Gastroesophageal sphincter (tissue), 4 donors: Measurements from ENCODE around the gene DHX35. TPM values are rescaled to one million over a fixed set of nuclear protein-coding genes. Genes with fewer than 3 reads are reported as not detected.

Experiments used
- ATAC-seq: fragments of 150-250 bp; one replicate; pipeline ENCODE4 v1.9.1; 2016; ENCODE audit warnings: mild to moderate bottlenecking, moderate library complexity
- H3K27ac ChIP-seq, 4 donors: fragments of 200-600 bp; sonication (generic) in 3 of 4; 1 replicate in 3 of 4; 2 replicates in 1 of 4; pipeline ENCODE4 v1.5.1; 2016 to 2019
- H3K27me3 ChIP-seq: fragments of 200-600 bp; sonication (generic); one replicate; pipeline ENCODE4 v1.5.1; 2019
- H3K36me3 ChIP-seq, 2 donors: fragments of 200-600 bp; sonication (generic); one replicate each; pipeline ENCODE4 v1.5.1; 2019; ENCODE audit warnings: control low read depth in 1 of 2
- H3K4me1 ChIP-seq, 3 donors: fragments of 200-600 bp; sonication (generic); 1 replicate in 2 of 3; 2 replicates in 1 of 3; pipeline ENCODE4 v1.5.1; 2016 to 2019; ENCODE audit warnings: control low read depth in 2 of 3
- H3K4me3 ChIP-seq, 2 donors: fragments of 200-600 bp; sonication (generic); one replicate each; pipeline ENCODE4 v1.5.1; 2019; ENCODE audit warnings: mild to moderate bottlenecking in 1 of 2, moderate library complexity in 1 of 2
- H3K9me3 ChIP-seq, 3 donors: fragments of 200-600 bp; sonication (generic); one replicate each; pipeline ENCODE4 v1.5.1; 2017 to 2019; ENCODE audit warnings: control low read depth in 2 of 3
- EP300 ChIP-seq: sonication (generic); formaldehyde crosslinking; IDR thresholded peaks from one replicate; pipeline ENCODE4 v1.6.1; 2017; ENCODE audit warnings: antibody characterized with exemption, mild to moderate bottlenecking
- POLR2A ChIP-seq, 2 donors: fragments of 450-650 bp; IDR thresholded peaks; one replicate each; pipeline ENCODE4 v1.6.1; 2017; ENCODE audit warnings: antibody characterized with exemption in 2 of 2, mild to moderate bottlenecking in 2 of 2, moderate library complexity in 1 of 2
- POLR2AphosphoS5 ChIP-seq: sonication (generic); formaldehyde crosslinking; IDR thresholded peaks from one replicate; pipeline ENCODE4 v1.6.1; 2017; ENCODE audit warnings: antibody characterized with exemption
- WGBS, 2 donors: methylation state at CpG; one replicate each; pipeline ENCODE4 v1.1.5; 2018; ENCODE audit warnings: low coverage in 1 of 2; 5-methylcytosine and 5-hydroxymethylcytosine counted together
- total RNA-seq, 4 donors: library from RNA; depleted of rRNA; stranded (reverse); fragments of >200 nt; gene quantifications; one replicate each; pipeline ENCODE4 v1.1.0, GENCODE V29; 2016
- TF ChIP-seq, protein P1 (sequence below), 4 experiments: fragments of 200-600 bp in 2 of 4; fragments of 450-650 bp in 2 of 4; sonication (generic) in 1 of 4; IDR thresholded peaks; one replicate each; pipeline ENCODE4 v1.5.1; 2017 to 2019; ENCODE audit warnings: antibody characterized with exemption in 4 of 4, mild to moderate bottlenecking in 2 of 4, moderate library complexity in 2 of 4

The DHX35 gene
- total RNA-seq, 4 donors from 2014 or later: 23.0 to 34.1 (median 25.6) TPM

DNA sequence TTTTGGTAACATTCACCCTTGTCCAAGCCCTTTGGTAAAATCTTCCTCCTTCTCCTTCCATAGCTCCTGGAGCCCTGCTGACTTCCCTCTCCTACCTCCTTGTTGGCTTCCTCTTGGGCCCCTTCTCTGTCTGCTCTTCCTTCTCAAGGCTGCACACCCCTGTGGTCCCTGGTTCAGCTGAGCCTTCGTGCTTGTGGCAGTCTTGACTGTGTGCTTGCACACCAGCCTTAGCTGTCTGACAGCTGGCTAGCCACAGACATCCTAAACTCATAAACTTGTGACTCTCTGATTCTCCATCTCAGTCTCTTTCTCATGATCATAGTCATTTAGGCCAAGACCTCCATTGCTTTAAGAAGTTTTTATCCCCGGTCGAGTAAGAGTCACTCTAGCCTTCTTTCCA lies 37.1 kb downstream of the DHX35 start:
- no peak overlapping the region for H3K27ac ChIP-seq
- peaks cover 3 to 97% of the 10 kb centered on the region in 2 donors for H3K36me3 ChIP-seq
- 90 to 94% methylated on average over 3 of the region's 3 CpGs for WGBS, 2 donors
- H3K4me3 ChIP-seq: no peak overlapping the region
- no peaks in the 10 kb centered on the region for H3K9me3 ChIP-seq
- peaks cover 0 to 2% (median 0%) of the 10 kb centered on the region in 3 donors for H3K4me1 ChIP-seq
- TF ChIP-seq POLR2A (IDR thresholded peaks at IDR 0.05): no peak
- TF ChIP-seq POLR2AphosphoS5: no peak
- TF ChIP-seq, protein P1, sequence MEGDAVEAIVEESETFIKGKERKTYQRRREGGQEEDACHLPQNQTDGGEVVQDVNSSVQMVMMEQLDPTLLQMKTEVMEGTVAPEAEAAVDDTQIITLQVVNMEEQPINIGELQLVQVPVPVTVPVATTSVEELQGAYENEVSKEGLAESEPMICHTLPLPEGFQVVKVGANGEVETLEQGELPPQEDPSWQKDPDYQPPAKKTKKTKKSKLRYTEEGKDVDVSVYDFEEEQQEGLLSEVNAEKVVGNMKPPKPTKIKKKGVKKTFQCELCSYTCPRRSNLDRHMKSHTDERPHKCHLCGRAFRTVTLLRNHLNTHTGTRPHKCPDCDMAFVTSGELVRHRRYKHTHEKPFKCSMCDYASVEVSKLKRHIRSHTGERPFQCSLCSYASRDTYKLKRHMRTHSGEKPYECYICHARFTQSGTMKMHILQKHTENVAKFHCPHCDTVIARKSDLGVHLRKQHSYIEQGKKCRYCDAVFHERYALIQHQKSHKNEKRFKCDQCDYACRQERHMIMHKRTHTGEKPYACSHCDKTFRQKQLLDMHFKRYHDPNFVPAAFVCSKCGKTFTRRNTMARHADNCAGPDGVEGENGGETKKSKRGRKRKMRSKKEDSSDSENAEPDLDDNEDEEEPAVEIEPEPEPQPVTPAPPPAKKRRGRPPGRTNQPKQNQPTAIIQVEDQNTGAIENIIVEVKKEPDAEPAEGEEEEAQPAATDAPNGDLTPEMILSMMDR (IDR thresholded peaks at IDR 0.05): no peak
- no peak for TF ChIP-seq EP300
- ATAC-seq: no peak
- H3K27me3 ChIP-seq: no peaks in the 10 kb centered on the region

DNA sequence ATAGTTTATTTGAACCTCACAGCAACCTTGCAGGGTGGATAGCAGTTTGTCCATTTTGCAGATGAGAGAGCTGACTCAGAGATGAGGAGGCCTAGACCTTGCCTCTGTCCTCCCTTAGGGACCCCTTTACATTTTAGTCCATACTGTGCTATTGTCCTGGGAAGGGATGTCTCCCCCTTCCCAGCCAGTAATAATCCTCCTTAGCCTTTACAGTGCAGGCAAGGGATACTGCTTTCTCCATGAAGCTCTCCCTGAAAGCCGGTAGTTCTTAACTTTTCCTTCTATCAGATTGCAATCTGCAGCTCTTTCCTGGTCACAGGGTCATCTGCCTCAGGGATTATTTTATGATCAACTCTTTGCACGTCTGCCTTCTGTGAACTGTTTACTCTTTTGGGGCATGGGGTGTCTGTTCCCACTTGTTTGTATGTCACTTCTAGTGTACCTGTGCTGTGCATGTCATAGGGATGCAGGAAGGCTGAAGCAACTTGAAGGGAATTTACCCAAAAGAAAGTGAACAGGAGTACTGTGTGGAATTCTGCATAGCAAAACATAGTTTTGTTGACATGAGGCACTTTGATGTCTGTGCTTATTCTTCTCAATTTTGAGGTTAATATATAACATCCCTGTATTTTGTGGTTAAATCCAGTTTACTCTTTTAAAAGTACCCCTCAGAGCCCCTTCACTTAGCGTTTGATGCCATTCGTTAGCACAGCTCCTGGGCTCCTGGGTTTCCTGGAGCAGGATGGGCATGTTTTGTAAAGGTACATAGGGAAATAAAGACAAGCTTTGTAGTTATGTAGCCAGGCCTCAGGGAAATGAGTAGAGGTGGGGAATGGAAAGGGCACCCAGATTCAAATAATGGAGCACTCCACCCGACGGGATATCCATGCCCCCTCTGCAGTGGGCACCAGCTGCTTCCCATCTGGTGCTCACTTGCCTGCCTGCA lies 38.1 kb downstream of the DHX35 start:
- H3K27me3 ChIP-seq: no peaks in the 10 kb centered on the region
- H3K4me1 ChIP-seq: peaks cover 0 to 10% (median 0%) of the 10 kb centered on the region in 3 donors
- H3K36me3 ChIP-seq: peaks cover 3 to 98% of the 10 kb centered on the region in 2 donors
- no peaks in the 10 kb centered on the region for H3K9me3 ChIP-seq
- TF ChIP-seq POLR2AphosphoS5 (no peak), POLR2A (IDR thresholded peaks at IDR 0.05) (no peak), EP300 (no peak)
- TF ChIP-seq, protein P1 (IDR thresholded peaks at IDR 0.05): no peak
- WGBS, 2 donors: 88 to 90% methylated on average over 2 to 6 of the region's 6 CpGs
- no peak overlapping the region for H3K27ac ChIP-seq
- ATAC-seq: no peak
- H3K4me3 ChIP-seq: no peak overlapping the region

DNA sequence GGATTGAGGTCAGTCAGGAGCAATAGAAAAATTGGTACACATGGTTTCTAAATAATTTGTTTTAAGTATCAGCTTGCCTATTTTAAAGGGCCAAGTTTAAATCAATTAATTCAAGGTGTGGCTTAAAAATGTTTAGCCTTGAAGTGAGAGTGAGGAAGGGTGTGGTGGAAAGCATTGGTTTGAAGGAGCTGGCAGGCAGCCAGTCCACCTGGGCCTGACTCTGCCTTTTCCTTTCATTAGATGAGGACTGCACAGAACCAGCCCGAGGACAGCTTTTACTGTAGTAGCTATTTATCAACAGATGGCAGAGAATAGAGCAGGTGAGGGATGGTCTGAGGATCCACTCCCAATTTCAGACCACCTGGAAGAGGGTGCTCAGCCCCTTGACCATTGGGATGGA lies 42.4 kb downstream of the DHX35 start:
- Histone ChIP-seq H3K27me3 (no peaks in the 10 kb centered on the region), H3K4me3 (no peak overlapping the region), H3K27ac (peak overlapping the region in 3 of 4 donors; percentile 11 to 22 (median 16)), H3K9me3 (no peaks in the 10 kb centered on the region), H3K4me1 (peaks cover 0 to 28% (median 0%) of the 10 kb centered on the region in 3 donors), H3K36me3 (peaks cover 3 to 98% of the 10 kb centered on the region in 2 donors)
- ATAC-seq: no peak
- TF ChIP-seq EP300 (no peak), POLR2A (IDR thresholded peaks at IDR 0.05) (no peak), POLR2AphosphoS5 (no peak)
- TF ChIP-seq, protein P1 (IDR thresholded peaks at IDR 0.05): no peak
- WGBS, 2 donors: 9 to 40% methylated on average over 1 of the region's 1 CpG

DNA sequence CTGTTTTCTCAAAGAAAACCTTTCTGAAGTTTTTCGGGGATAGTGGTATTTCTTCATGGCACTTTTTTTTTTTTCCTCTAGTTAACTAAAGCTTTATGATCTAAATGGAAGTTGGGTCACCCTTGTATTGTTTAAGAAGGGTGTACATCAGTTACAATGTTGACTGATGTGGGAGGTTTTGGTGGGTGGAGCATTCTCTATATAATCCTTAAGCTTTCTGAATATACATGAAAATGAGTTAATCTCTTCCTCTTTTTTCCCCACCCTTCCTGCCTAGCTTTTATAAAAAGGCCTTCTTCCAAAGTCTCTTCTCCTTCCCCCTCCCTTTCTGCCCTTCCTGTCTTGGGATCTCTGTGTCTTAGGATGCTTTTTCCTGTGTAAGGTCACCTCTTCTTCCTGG lies 47.2 kb downstream of the DHX35 start:
- Histone ChIP-seq H3K27ac (no peak overlapping the region), H3K4me3 (no peak overlapping the region), H3K27me3 (no peaks in the 10 kb centered on the region), H3K4me1 (peaks cover 0 to 26% (median 0%) of the 10 kb centered on the region in 3 donors), H3K9me3 (no peaks in the 10 kb centered on the region), H3K36me3 (peaks cover 0 to 91% of the 10 kb centered on the region in 2 donors)
- 82 to 83% methylated on average over 1 of the region's 1 CpG for WGBS, 2 donors
- TF ChIP-seq POLR2A (IDR thresholded peaks at IDR 0.05): no peak
- TF ChIP-seq, protein P1 (IDR thresholded peaks at IDR 0.05): no peak
- no peak for ATAC-seq

DNA sequence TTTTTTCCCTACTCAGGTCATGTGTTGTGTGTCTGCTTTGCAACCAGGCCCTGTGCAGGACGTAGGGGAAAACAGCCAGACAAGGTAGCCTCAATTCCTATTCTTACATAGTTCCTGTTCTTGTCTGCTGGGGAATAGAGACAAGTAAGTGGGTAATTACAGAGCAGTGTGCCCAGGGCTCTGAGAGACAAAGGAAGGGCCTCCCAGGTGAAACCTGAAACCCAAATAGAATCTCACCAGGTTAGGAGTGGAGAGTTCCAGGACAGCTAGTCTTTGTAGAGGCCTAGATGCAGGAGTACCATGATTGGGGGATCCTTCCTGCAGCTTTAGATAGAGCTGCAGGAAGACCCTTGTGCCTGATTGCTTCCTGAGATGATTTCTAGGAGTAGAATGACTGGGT lies 48.4 kb downstream of the DHX35 start:
- Histone ChIP-seq H3K4me1 (peaks cover 0 to 18% (median 0%) of the 10 kb centered on the region in 3 donors), H3K27me3 (no peaks in the 10 kb centered on the region), H3K4me3 (no peak overlapping the region), H3K9me3 (no peaks in the 10 kb centered on the region), H3K27ac (no peak overlapping the region), H3K36me3 (peaks cover 0 to 93% of the 10 kb centered on the region in 2 donors)
- ATAC-seq: no peak
- TF ChIP-seq, protein P1 (IDR thresholded peaks at IDR 0.05): no peak
- no CpG with 5 or more reads among the region's 1 CpG for WGBS, 2 donors
